Measurements from ENCODE around the gene ERVFRD-1.

ERVFRD-1 gene

DNA sequence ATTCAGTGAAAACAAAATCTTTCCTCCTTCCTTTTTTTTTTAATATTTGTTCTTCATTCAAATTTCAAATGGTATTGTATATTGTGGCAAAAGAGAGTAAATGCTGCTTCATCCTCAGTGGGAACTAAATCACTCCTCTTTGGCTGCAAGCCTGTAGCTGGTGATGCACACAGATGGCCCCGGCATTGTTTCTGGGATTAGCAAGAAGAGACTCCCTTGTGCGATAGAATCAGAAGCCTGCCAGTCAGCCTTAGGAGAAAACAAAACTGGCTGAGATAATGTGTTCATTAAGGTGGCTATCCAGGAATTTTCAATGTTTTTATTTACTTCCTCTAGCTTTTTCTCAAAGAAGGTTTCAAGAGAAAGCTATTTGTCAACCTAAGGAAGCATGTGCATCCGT lies 46.7 kb downstream of the ERVFRD-1 start:
- H3K4me3 ChIP-seq (replicated peaks; ENCODE audit: low read depth, low read length) = no peak overlapping the region
- TF ChIP-seq, protein P1, sequence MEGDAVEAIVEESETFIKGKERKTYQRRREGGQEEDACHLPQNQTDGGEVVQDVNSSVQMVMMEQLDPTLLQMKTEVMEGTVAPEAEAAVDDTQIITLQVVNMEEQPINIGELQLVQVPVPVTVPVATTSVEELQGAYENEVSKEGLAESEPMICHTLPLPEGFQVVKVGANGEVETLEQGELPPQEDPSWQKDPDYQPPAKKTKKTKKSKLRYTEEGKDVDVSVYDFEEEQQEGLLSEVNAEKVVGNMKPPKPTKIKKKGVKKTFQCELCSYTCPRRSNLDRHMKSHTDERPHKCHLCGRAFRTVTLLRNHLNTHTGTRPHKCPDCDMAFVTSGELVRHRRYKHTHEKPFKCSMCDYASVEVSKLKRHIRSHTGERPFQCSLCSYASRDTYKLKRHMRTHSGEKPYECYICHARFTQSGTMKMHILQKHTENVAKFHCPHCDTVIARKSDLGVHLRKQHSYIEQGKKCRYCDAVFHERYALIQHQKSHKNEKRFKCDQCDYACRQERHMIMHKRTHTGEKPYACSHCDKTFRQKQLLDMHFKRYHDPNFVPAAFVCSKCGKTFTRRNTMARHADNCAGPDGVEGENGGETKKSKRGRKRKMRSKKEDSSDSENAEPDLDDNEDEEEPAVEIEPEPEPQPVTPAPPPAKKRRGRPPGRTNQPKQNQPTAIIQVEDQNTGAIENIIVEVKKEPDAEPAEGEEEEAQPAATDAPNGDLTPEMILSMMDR (IDR thresholded peaks at IDR 0.05; ENCODE audit: low read length, missing control alignments) = no peak
- no peak for DNase-seq (ENCODE audit: low read depth)

DNA sequence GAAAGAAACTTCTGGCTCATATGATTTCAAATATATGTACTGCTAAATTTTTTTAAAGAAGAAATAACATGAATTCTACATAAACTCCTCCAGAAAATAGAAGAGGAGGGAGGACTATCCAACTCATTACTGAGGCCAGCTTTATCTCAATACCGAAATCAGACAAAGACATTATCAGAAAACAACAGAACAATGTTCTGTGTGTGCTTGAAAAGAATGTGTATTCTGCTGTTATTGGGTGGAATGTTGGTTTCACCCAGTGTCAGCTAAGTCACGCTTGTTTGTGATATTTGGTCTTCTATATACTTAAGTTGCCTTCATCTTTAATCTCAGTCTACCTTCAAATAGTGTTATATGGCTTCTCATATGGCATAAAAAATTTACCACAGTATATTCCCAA lies 48.8 kb downstream of the ERVFRD-1 start:
- H3K4me3 ChIP-seq (replicated peaks; ENCODE audit: low read depth, low read length) = no peak overlapping the region
- TF ChIP-seq, protein P1 (IDR thresholded peaks at IDR 0.05; ENCODE audit: low read length, missing control alignments) = no peak
- DNase-seq (ENCODE audit: low read depth) = no peak

DNA sequence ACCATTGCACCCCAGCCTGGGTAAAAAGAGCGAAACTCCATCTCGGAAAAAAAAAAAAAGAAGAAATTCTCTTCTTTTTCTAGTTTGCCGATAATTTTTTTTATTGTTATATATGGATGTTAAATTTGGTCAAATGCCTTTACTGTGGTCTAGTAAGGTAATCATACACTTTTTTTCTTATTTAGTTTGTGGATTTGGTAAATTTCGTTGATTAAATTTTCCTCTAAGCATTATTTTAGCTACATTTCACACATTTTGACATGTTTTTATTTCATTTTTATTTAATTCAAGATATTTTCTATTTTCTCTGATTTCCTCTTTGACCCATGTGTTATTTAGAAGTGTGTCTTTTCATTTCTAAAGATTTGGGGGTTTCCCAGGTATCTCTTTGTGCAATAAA lies 49.4 kb downstream of the ERVFRD-1 start:
- DNase-seq (ENCODE audit: low read depth) = no peak
- TF ChIP-seq, protein P1 (IDR thresholded peaks at IDR 0.05; ENCODE audit: low read length, missing control alignments) = no peak
- no peak overlapping the region for H3K4me3 ChIP-seq (replicated peaks; ENCODE audit: low read depth, low read length)

DNA sequence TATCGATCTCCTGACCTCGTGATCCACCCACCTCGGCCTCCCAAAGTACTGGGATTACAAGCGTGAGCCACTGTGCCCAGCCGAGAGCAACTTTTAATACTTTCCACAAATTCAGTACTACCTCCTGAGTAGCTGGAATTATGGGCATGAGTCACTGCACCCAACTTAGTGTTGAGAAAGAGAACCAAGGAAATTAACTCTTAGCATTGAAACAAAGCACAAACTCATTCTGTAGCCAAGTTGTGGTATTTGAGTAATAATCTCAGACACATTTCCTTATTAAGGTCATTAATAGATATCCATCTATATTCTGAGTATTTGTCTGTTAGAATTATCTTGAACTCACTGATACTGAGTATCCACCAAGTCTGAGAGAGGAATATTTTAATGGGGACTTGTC lies 53.1 kb downstream of the ERVFRD-1 start:
- TF ChIP-seq, protein P1 (IDR thresholded peaks at IDR 0.05; ENCODE audit: low read length, missing control alignments) = no peak
- no peak for DNase-seq (ENCODE audit: low read depth)
- no peak overlapping the region for H3K4me3 ChIP-seq (replicated peaks; ENCODE audit: low read depth, low read length)

DNA sequence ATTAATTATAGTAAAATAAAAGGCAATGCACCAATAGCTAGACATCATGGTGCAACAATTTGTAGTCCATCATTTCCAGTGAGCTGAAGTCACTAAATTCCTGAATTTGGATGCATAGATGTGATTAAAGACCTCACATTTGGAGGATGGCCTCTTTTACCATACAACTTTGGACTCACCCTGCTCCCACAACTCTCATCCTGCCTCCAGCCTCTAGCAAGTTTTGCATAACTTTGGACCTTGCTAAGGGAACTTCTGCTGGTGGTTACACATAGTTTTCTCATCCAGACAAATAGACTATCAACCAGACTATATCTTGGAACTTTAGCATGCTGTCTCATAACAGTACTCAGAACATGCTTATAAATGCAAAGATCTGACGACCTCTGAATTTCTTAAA lies 54.7 kb downstream of the ERVFRD-1 start:
- H3K4me3 ChIP-seq (replicated peaks; ENCODE audit: low read depth, low read length) = no peak overlapping the region
- DNase-seq (ENCODE audit: low read depth) = no peak
- TF ChIP-seq, protein P1 (IDR thresholded peaks at IDR 0.05; ENCODE audit: low read length, missing control alignments) = no peak

DNA sequence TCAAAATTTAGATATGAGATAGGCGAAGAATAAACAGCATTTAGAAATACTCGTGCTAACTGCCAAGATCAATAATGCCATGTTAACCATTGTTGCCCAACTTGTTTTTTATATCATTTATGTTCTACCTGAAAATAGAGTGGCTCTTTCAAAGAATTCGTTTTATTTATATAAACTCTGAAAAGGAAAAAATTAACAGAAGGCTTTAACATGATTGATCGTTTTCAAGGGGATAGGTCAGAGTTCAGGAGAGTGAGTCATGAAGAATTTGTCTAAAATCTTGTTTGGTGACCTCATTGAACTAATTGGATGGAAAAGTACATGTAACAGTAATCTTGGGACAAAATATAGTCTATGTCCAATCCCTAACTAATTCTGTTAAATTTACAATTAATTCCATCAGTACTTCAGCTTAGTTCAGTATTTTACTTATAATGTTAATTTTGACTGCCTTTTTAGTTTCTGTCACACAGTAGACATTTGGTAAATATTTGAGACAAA lies 56.3 kb downstream of the ERVFRD-1 start:
- no peak overlapping the region for H3K4me3 ChIP-seq (replicated peaks; ENCODE audit: low read depth, low read length)
- no peak for DNase-seq (ENCODE audit: low read depth)
- TF ChIP-seq, protein P1 (IDR thresholded peaks at IDR 0.05; ENCODE audit: low read length, missing control alignments) = no peak

DNA sequence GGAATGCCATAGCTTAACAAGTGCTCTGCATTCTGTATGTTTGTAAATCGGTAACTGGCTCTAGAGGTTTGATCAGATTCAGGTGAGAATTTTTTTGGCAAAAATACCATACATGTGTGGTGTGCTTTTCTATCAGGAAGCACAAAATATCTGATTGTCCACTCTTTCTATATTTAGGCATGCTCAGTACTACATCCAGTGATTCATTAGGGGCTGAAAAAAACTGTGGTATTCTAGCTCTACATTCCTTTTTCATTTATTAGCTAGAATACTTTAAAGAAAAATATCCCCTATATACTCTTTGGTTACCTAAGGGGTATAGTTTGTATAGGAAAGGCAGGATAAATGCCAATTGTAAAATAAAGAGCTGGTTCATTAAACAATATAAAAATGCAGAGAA lies 56.8 kb downstream of the ERVFRD-1 start:
- H3K4me3 ChIP-seq (replicated peaks; ENCODE audit: low read depth, low read length) = no peak overlapping the region
- DNase-seq (ENCODE audit: low read depth) = no peak
- TF ChIP-seq, protein P1 (IDR thresholded peaks at IDR 0.05; ENCODE audit: low read length, missing control alignments) = no peak
